A549 (cell line): ENCODE data around the gene CAMTA1. TPM values are rescaled to one million over a fixed set of nuclear protein-coding genes. Genes with fewer than 3 reads are reported as not detected.

Experiments
- ATAC-seq, 2 experiments: fragments of 200-7000 bp in 1 of 2; fragments of >200 bp in 1 of 2; cut with Nextera tagmentation in 1 of 2; cut with Tn5 transposase in 1 of 2; 3 replicates each; pipeline versions ENCODE4 v1.8.0 to v1.9.1; 2018 to 2020; ENCODE audit warnings: mild to moderate bottlenecking in 1 of 2, moderate library complexity in 1 of 2
- CTCF ChIA-PET: fragments of 300-600 bp; sonication (Branson Sonifier 250); formaldehyde crosslinking; extraction: SDS; loops from one replicate; lab custom pipeline; 2021; ENCODE audit warnings: antibody characterized with exemption, inconsistent platforms; lab: Yijun Ruan, JAX
- POLR2A ChIA-PET: fragments of 350-600 bp; formaldehyde crosslinking; extraction: SDS; loops from one replicate; lab custom pipeline; 2021; ENCODE audit warnings: antibody characterized with exemption, inconsistent platforms; lab: Yijun Ruan, JAX
- DNase-seq, 2 experiments: peaks; one replicate each; pipeline versions ENCODE4 v3.0.0 to v3.0.0-alpha.2; 2011 to 2016; ENCODE audit warnings: low read depth in 1 of 2, low spot score in 1 of 2
- FAIRE-seq: peaks from 2 replicates; lab custom pipeline; 2011; peaks lifted over from hg19 to GRCh38; lab: Jason Lieb, UNC
- H3K27ac ChIP-seq, 2 experiments: fragments of >200 bp; sonication (Bioruptor Twin); formaldehyde crosslinking; 3 replicates each; pipeline ENCODE4 v1.5.1; 2016 to 2017
- H3K4me1 ChIP-seq: fragments of >200 bp; sonication (Bioruptor Twin); formaldehyde crosslinking; 3 replicates; pipeline ENCODE4 v1.6.1; 2016
- H3K4me2 ChIP-seq: fragments of >200 bp; sonication (Bioruptor Twin); formaldehyde crosslinking; 3 replicates; pipeline ENCODE4 v1.6.1; 2016
- H3K4me3 ChIP-seq: fragments of >200 bp; sonication (Bioruptor Twin); formaldehyde crosslinking; 3 replicates; pipeline ENCODE4 v1.5.1; 2016
- H3K9me3 ChIP-seq: fragments of >200 bp; sonication (Bioruptor Twin); formaldehyde crosslinking; 3 replicates; pipeline ENCODE4 v1.6.1; 2016
- BHLHE40 ChIP-seq: IDR thresholded peaks from 2 replicates; pipeline ENCODE4 v1.6.1; 2012; ENCODE audit warnings: low read depth, low read length, inconsistent platforms
- EP300 ChIP-seq, 2 experiments: fragments of >200 bp; sonication (Bioruptor Twin); formaldehyde crosslinking; IDR thresholded peaks; 2 replicates in 1 of 2; 3 replicates in 1 of 2; pipeline ENCODE4 v1.6.1; 2016 to 2017
- HES2 ChIP-seq: fragments of >200 bp; sonication (Bioruptor Twin); formaldehyde crosslinking; IDR thresholded peaks from 2 replicates; pipeline ENCODE4 v1.6.1; 2016
- HMGXB4 ChIP-seq: fragments of 250-450 bp; sonication (Bioruptor Pico); IDR thresholded peaks from 2 replicates; pipeline ENCODE4 v1.5.0; 2021; ENCODE audit warnings: mild to moderate bottlenecking, moderate library complexity, borderline replicate concordance
- HOXB13 ChIP-seq: fragments of 250-450 bp; sonication (Bioruptor Pico); IDR thresholded peaks from 2 replicates; pipeline ENCODE4 v1.5.0; 2020; ENCODE audit warnings: low read depth, mild to moderate bottlenecking, moderate library complexity
- JUN ChIP-seq, 2 experiments: fragments of >200 bp; sonication (Bioruptor Twin); formaldehyde crosslinking; IDR thresholded peaks; 2 replicates in 1 of 2; 3 replicates in 1 of 2; pipeline ENCODE4 v1.6.1; 2016 to 2017
- JUNB ChIP-seq: fragments of >200 bp; sonication (Bioruptor Twin); formaldehyde crosslinking; IDR thresholded peaks from 2 replicates; pipeline ENCODE4 v1.6.1; 2016
- MAFK ChIP-seq: fragments of 450-650 bp; IDR thresholded peaks from 2 replicates; pipeline ENCODE4 v1.6.1; 2014; ENCODE audit not compliant: partially characterized antibody
- MAZ ChIP-seq: fragments of 150-350 bp; IDR thresholded peaks from 2 replicates; pipeline ENCODE4 v1.6.1; 2014; ENCODE audit warnings: antibody characterized with exemption, low read depth, low read length, borderline replicate concordance
- NFE2L2 ChIP-seq: fragments of 150-350 bp; conservative IDR thresholded peaks from 2 replicates; pipeline ENCODE4 v1.6.1; 2014; ENCODE audit warnings: low read length
- PHF8 ChIP-seq: fragments of 200-600 bp; sonication (generic); IDR thresholded peaks from 2 replicates; pipeline ENCODE4 v1.6.1; 2016; ENCODE audit warnings: low read depth, mild to moderate bottlenecking, antibody characterized with exemption, moderate library complexity, borderline replicate concordance
- POLR2AphosphoS2 ChIP-seq: conservative IDR thresholded peaks from 2 replicates; pipeline ENCODE4 v1.6.1; 2012; ENCODE audit warnings: low read length, improper control_type of control experiment, inconsistent platforms
- RAD21 ChIP-seq, 2 experiments: fragments of >200 bp in 1 of 2; sonication (Bioruptor Twin) in 1 of 2; formaldehyde crosslinking in 1 of 2; IDR thresholded peaks in 1 of 2; conservative IDR thresholded peaks in 1 of 2; 2 replicates in 1 of 2; 3 replicates in 1 of 2; pipeline ENCODE4 v1.6.1; 2012 to 2018; ENCODE audit warnings: inconsistent platforms in 1 of 2
- REST ChIP-seq: fragments of 200-600 bp; sonication (generic); IDR thresholded peaks from 2 replicates; pipeline ENCODE4 v1.6.1; 2016; ENCODE audit warnings: antibody characterized with exemption, mild to moderate bottlenecking, moderate library complexity
- RFX5 ChIP-seq: fragments of 450-650 bp; IDR thresholded peaks from 2 replicates; pipeline ENCODE4 v1.7.1; 2014; ENCODE audit warnings: antibody characterized with exemption, mild to moderate bottlenecking, moderate library complexity
- RNF2 ChIP-seq: fragments of 200-600 bp; sonication (generic); IDR thresholded peaks from 2 replicates; pipeline ENCODE4 v1.6.1; 2016; ENCODE audit warnings: low read depth, mild to moderate bottlenecking, antibody characterized with exemption, moderate library complexity, borderline replicate concordance
- SMC3 ChIP-seq: fragments of >200 bp; sonication (Bioruptor Twin); formaldehyde crosslinking; IDR thresholded peaks from 3 replicates; pipeline ENCODE4 v1.6.1; 2018; ENCODE audit warnings: inconsistent platforms
- SREBF2 ChIP-seq: fragments of 450-650 bp; IDR thresholded peaks from 2 replicates; pipeline ENCODE4 v1.6.1; 2014; ENCODE audit warnings: mild to moderate bottlenecking, moderate library complexity
- USF2 ChIP-seq: fragments of 450-650 bp; IDR thresholded peaks from 2 replicates; pipeline ENCODE4 v1.6.1; 2014; ENCODE audit warnings: antibody characterized with exemption
- ZNF302 ChIP-seq: fragments of 250-450 bp; sonication (Bioruptor Pico); IDR thresholded peaks from 2 replicates; pipeline ENCODE4 v1.9.0; 2021; ENCODE audit warnings: inconsistent platforms, mild to moderate bottlenecking, moderate library complexity
- WGBS: methylation state at CpG from one replicate; pipeline ENCODE4 v1.1.6; 2017; ENCODE audit errors: missing lambda C conversion rate; 5-methylcytosine and 5-hydroxymethylcytosine counted together
- polyA plus RNA-seq, 4 experiments: library from polyadenylated mRNA; depleted of rRNA in 3 of 4; stranded (reverse); fragments of >200 nt; fragmentation: RNase III in 1 of 4; extraction: RNeasy Plus Mini Kit Qiagen cat#74134 plus additional on column Dnase treatment in 1 of 4; gene quantifications; 2 replicates in 3 of 4; 3 replicates in 1 of 4; pipeline ENCODE4 v1.2.3, GENCODE V29; 2011 to 2017

CAMTA1 gene
- polyA plus RNA-seq, 2 of the 4 experiments (the other 2 are of a cell fraction), result 58.8 to 75.0 TPM

- ChIA-PET CTCF (interaction anchor here (1.4 kb wide), 1 partner anchor 8 kb away, joined by 3 read pairs; no protein-coding TSS in a partner anchor), POLR2A (no interaction called here)
- DNase-seq (no peak), FAIRE-seq (no peak), ATAC-seq (no peak)
- no peak for TF ChIP-seq RNF2
- TF ChIP-seq MAFK, result no peak
- Histone ChIP-seq H3K27ac (peak overlapping the region in 1 of 2 experiments; percentile 50; a peak in 1 of 6 replicates), H3K4me3 (no peak overlapping the region), H3K9me3 (no peaks in the 10 kb centered on the region), H3K4me1 (peaks cover 6% of the 10 kb centered on the region; the same call in 2 of the 3 replicates), H3K4me2 (no peak overlapping the region)
- 89% methylated on average over 9 of the region's 9 CpGs for WGBS
These were observed 449.2 kb downstream of the CAMTA1 start for GRCh38 chr1:7234471-7234755.

DNA sequence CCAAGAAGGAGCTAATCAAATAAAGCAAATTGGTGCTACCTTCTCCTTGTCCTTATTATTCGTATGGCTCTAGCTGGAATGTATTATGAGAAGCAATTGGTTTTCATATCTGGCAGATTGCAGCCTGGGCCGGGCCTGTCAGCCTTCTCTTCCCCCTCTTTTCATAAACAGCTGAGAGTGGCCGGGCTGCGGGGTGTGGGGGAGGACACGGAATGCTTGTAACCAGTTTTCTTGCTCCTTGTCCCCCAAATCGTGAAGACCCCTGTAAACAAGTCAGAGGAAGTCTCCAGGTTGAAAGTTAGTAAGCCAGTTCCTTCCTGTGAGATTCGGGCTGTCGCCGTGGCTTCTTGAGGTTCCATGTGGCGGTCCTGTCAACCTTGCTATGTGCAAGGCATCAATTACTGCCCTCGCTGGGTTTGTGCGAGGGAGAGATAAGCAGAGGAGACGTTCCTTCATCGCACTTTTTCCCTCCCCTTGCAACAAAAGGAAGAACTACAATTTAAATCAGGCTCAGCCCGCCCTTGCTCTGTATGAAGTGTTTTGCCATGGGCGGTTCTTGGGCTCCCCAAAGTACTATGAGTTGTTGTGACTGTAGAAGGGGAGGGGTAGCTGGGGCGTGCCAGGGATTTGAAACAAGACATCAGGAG is 450.7 kb downstream of the CAMTA1 start:
- H3K9me3 ChIP-seq, result no peaks in the 10 kb centered on the region
- H3K27ac ChIP-seq, result peak overlapping the region in 1 of 2 experiments; percentile 42; a peak in 2 of 6 replicates
- no peaks in the 10 kb centered on the region for H3K4me1 ChIP-seq
- DNase-seq (no peak), ATAC-seq (no peak), FAIRE-seq (no peak)
- TF ChIP-seq ZNF302, result no peak
- TF ChIP-seq REST, result no peak
- no peak for TF ChIP-seq SREBF2
- no peak for TF ChIP-seq RFX5
- no peak for TF ChIP-seq MAZ
- ChIA-PET POLR2A (no interaction called here), CTCF (interaction anchor here (1.4 kb wide), 1 partner anchor 10 kb away, joined by 3 read pairs; no protein-coding TSS in a partner anchor)
- no peak overlapping the region for H3K4me3 ChIP-seq
- no peak overlapping the region for H3K4me2 ChIP-seq
- 88% methylated on average over 17 of the region's 17 CpGs for WGBS

DNA sequence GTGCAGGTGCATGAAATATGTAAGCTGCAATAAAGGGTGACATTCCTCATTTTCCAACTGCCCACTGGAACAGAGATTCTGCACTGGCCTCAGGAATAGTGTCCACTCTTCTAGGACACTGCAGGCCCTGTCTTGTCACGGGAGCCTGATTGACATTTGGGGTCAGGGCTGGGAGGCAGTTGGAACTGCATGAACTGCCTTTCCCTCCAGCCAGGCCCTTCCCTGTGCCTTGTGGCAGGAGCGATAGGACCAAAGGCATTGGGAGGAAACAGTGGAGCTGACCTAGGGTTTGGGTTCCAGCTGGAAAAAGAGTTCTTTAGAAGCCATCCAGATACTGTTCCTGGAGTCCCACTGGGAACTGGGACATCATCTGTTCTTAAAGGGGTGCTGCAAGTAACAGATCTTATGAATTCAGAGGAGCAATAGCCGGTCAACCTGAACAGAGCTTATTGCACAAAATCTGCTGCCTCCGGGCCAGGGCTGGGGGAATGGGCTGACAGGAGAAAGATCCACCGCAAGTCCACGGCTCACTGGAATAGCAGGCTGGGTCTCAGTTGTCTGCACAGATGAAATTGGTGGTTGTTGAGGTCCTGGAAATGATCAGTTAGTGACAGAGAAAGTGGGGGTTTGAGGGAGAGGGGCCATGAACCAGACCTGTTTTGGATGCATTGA is 451.7 kb downstream of the CAMTA1 start:
- no peak for DNase-seq

More for the DNA sequence above, 451.7 kb downstream of the CAMTA1 start:
- no peaks in the 10 kb centered on the region for H3K4me1 ChIP-seq
- ChIA-PET CTCF (no interaction called here), POLR2A (no interaction called here)
- H3K4me2 ChIP-seq, result no peak overlapping the region
- TF ChIP-seq BHLHE40, result no peak
- no peak for TF ChIP-seq HES2
- TF ChIP-seq SMC3, result no peak
- no peak for TF ChIP-seq HMGXB4
- no peak for TF ChIP-seq MAZ
- TF ChIP-seq NFE2L2, result no peak
- TF ChIP-seq PHF8, result no peak
- no peak for TF ChIP-seq JUNB
- no peak for TF ChIP-seq EP300 (IDR thresholded peaks at IDR 0.05)
- no peak for TF ChIP-seq POLR2AphosphoS2
- no peak for TF ChIP-seq USF2
- no peak for TF ChIP-seq RNF2
- no peak for TF ChIP-seq RAD21 (conservative IDR thresholded peaks at IDR 0.05 in 1 of 2, IDR thresholded peaks at IDR 0.05 in 1 of 2)
- no peak for TF ChIP-seq JUN (IDR thresholded peaks at IDR 0.05)
- TF ChIP-seq HOXB13, result no peak
- ATAC-seq (no peak), FAIRE-seq (no peak)
- H3K27ac ChIP-seq, result peak overlapping the region in 1 of 2 experiments; percentile 48; a peak in 2 of 6 replicates
- no peak overlapping the region for H3K4me3 ChIP-seq
- no peaks in the 10 kb centered on the region for H3K9me3 ChIP-seq
- WGBS, result 97% methylated on average over 6 of the region's 6 CpGs
